GM18505 (cell line): ENCODE measurements around the gene KRT76.

ENCODE experiments used
- ATAC-seq: cut with Tn5 transposase; IDR thresholded peaks from one replicate; pipeline ENCODE4 v1.9.1; 2021; ENCODE audit not compliant: unreplicated experiment
- POLR2A ChIP-seq: IDR thresholded peaks from 4 replicates; pipeline ENCODE4 v1.6.1; 2011; ENCODE audit warnings: borderline replicate concordance; ENCODE audit not compliant: insufficient read depth, insufficient read length; ENCODE audit errors: extremely low read depth

The KRT76 gene

GRCh38 chr12:52788876-52789636, 11.9 kb upstream of the KRT76 start:
- TF ChIP-seq POLR2A = no peak
- no peak for ATAC-seq

GRCh38 chr12:52788192-52788875, 11.2 kb upstream of the KRT76 start:
- ATAC-seq = no peak
- TF ChIP-seq POLR2A = no peak

GRCh38 chr12:52787324-52788191, 10.4 kb upstream of the KRT76 start:
- no peak for TF ChIP-seq POLR2A
- no peak for ATAC-seq

- no peak for ATAC-seq
- no peak for TF ChIP-seq POLR2A
Measured at GRCh38 chr12:52784909-52785308, 7.8 kb upstream of the KRT76 start.

GRCh38 chr12:52783563-52784316, 6.6 kb upstream of the KRT76 start:
- TF ChIP-seq POLR2A = no peak
- ATAC-seq = no peak

- ATAC-seq = no peak
- TF ChIP-seq POLR2A = no peak
Measured at GRCh38 chr12:52782502-52782901, 5.4 kb upstream of the KRT76 start.

GRCh38 chr12:52781399-52782082, 4.4 kb upstream of the KRT76 start:
- no peak for ATAC-seq
- no peak for TF ChIP-seq POLR2A

- TF ChIP-seq POLR2A = no peak
- ATAC-seq = no peak
Measured at GRCh38 chr12:52779914-52780313, 2.8 kb upstream of the KRT76 start.

GRCh38 chr12:52778833-52779232, 1.7 kb upstream of the KRT76 start:
- no peak for TF ChIP-seq POLR2A
- ATAC-seq = no peak

GRCh38 chr12:52777566-52777965, 421 bp upstream of the KRT76 start:
- TF ChIP-seq POLR2A = no peak
- ATAC-seq = no peak

- no peak for TF ChIP-seq POLR2A
- ATAC-seq = no peak
Measured at GRCh38 chr12:52776435-52776834, 710 bp downstream of the KRT76 start.

- no peak for ATAC-seq
- no peak for TF ChIP-seq POLR2A
Measured at GRCh38 chr12:52774629-52775250, 2.4 kb downstream of the KRT76 start.
